Measurements from ENCODE around the gene SMPDL3A. TPM values are rescaled to one million over a fixed set of nuclear protein-coding genes. Genes with fewer than 3 reads are reported as not detected.

Gene SMPDL3A
- total RNA-seq, 1 experiment from 2014 or later: 0.59 TPM

GRCh38 chr6:122839906-122840305 is 50.8 kb downstream of the SMPDL3A start:
- Mint-ChIP-seq H3K4me3 (no peak overlapping the region), H3K27ac (no peak overlapping the region; a peak in 1 of 7 replicates), H3K36me3 (ENCODE audit: insufficient read depth in 1 of 3, low read depth in 3 of 3) (no peaks in the 10 kb centered on the region), H3K4me1 (peaks cover 19 to 22% of the 10 kb centered on the region in 2 experiments), H3K27me3 (ENCODE audit: low read depth) (peaks cover 10% of the 10 kb centered on the region), H3K9me3 (no peaks in the 10 kb centered on the region)
- Histone ChIP-seq H2AK5ac (ENCODE audit: insufficient read length, low read length) (no peak overlapping the region), H2BK20ac (ENCODE audit: low read depth, low read length, poor library complexity, severe bottlenecking) (no peak overlapping the region), H3K56ac (ENCODE audit: insufficient read length, low read depth, low read length) (no peak overlapping the region), H4K20me1 (ENCODE audit: control insufficient read depth, insufficient read depth, insufficient read length) (no peaks in the 10 kb centered on the region), H3K9me3 (ENCODE audit: control insufficient read depth, low read depth, low read length) (no peaks in the 10 kb centered on the region), H4K5ac (ENCODE audit: insufficient read length, low read depth, low read length) (no peak overlapping the region), H2BK12ac (ENCODE audit: insufficient read length, low read depth, low read length) (no peak overlapping the region), H3K79me2 (ENCODE audit: insufficient read depth, low read length) (no peaks in the 10 kb centered on the region), H3K4me1 (ENCODE audit: insufficient read depth, low read length) (no peaks in the 10 kb centered on the region), H3K4me2 (ENCODE audit: insufficient read depth, insufficient read length, low read length) (no peak overlapping the region), H3K79me1 (ENCODE audit: insufficient read depth, low read depth, low read length, poor library complexity, severe bottlenecking) (no peaks in the 10 kb centered on the region), H3T11ph (ENCODE audit: low read length) (no peak overlapping the region), H2BK5ac (ENCODE audit: insufficient read length, low read length) (no peak overlapping the region), H3K14ac (ENCODE audit: insufficient read depth, low read length) (no peak overlapping the region), H3K27ac (ENCODE audit: insufficient read length, low read depth, low read length) (no peak overlapping the region), H3K9ac (ENCODE audit: extremely low read depth, insufficient read length, low read length) (no peak overlapping the region), H2AFZ (ENCODE audit: low read length) (no peak overlapping the region), H2BK120ac (ENCODE audit: low read depth, low read length, poor library complexity, severe bottlenecking) (no peak overlapping the region), H3K27me3 (ENCODE audit: insufficient read depth, low read length) (no peaks in the 10 kb centered on the region), H3K23ac (ENCODE audit: insufficient read length, low read depth, low read length) (no peak overlapping the region), H4K8ac (replicated peaks; ENCODE audit: insufficient read length, low read depth, low read length) (no peak overlapping the region), H3K4ac (ENCODE audit: low read depth, low read length) (no peak overlapping the region), H3K23me2 (ENCODE audit: insufficient read length, low read depth, low read length, poor library complexity, severe bottlenecking) (no peaks in the 10 kb centered on the region), H3K18ac (ENCODE audit: insufficient read length, low read depth, low read length) (no peak overlapping the region), H2BK15ac (ENCODE audit: low read depth, low read length) (no peak overlapping the region), H4K91ac (ENCODE audit: insufficient read length, low read depth, low read length) (no peak overlapping the region)
- no peak for DNase-seq
- no peak for TF ChIP-seq CTCF (conservative IDR thresholded peaks at IDR 0.05)
- WGBS (ENCODE audit: extremely low coverage, insufficient read length, low lambda C conversion rate): no CpG with 5 or more reads among the region's 8 CpGs
